Hepatic stellate cell (primary cell): Measurements from ENCODE around the gene LRRC4C.
"Not testable (repeated sequence)": the region's sequence is repeated elsewhere in the genome, so short reads cannot be mapped to it uniquely, and the experiment has no call there.

ENCODE experiments used
- DNase-seq: peaks from one replicate; pipeline ENCODE4 v3.0.0; 2011; ENCODE audit warnings: low spot score

Gene LRRC4C

DNA sequence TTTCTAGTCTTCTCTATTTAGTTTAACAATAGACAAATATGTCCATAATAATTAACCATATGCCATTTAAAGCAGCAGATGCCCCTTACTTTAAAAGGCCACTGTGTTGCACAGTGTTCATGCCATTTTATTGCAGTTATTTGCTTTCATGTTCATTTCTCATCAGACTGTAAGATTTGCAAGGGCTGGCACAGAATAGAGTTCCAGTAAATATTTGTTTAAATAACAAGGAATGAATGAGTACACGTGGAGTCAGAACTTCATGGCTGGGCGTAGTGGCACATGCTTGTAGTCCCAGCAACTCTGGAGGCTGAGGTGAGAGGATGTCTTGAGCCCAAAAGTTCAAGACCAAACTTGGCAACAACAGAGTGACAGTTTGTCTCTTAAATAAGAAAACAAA is 1228.6 kb downstream of the LRRC4C start:
- no peak for DNase-seq

DNA sequence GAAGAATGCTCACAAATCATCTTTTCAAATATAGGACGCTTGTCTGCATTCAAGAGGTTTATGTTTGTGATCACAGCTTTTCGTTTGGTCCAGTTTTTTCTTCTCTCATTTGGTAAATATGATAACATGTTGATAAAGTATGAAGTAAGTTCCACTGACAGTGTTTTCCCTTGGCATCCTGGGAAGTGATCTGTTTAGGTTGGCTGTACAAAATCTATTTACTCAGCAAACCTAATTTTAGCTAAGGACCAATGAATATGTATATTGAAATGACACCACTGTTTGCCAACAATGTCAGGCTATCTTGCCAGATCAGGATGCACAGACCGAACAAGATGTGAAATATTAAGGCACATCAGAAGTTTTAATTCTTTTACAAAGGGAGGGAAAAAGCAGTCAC is 1230.8 kb downstream of the LRRC4C start:
- no peak for DNase-seq

DNA sequence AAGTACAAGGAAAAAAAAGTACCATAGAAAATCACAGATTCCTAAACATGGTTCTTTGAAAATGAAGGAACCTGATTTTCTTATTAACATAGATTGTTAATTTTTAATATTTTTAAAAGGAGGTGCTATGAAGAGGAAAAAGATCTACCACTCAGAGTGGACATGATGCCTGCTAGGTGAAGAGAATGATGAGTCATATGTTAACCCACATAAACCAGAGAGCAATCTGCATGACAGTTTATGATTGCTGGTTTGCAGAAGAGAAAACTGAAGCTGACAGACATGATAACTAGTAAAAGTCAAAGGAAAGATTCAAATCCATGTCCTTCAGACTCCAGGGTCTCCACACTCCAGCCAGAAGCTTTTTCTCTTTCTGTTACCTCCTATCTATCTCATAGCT is 1231.7 kb downstream of the LRRC4C start:
- DNase-seq = no peak

DNA sequence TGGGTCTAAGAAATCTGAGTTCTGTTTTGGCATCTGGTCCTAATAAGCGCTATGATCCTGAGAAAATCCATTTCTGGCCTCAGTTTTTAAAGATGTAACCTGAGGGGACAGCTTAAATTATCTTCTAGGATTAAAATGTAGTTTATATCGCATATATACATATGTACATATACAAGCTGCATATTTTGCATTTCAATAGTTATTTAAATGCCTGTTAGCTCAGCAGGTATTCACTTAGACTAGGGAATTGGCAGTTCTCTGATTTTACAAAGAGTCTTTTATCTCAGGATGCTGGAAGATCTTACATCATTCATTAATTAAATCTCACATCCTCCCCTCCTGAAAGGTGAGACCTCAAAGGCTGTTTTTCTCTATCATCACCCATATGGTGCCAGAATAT is 1232.8 kb downstream of the LRRC4C start:
- DNase-seq = no peak

DNA sequence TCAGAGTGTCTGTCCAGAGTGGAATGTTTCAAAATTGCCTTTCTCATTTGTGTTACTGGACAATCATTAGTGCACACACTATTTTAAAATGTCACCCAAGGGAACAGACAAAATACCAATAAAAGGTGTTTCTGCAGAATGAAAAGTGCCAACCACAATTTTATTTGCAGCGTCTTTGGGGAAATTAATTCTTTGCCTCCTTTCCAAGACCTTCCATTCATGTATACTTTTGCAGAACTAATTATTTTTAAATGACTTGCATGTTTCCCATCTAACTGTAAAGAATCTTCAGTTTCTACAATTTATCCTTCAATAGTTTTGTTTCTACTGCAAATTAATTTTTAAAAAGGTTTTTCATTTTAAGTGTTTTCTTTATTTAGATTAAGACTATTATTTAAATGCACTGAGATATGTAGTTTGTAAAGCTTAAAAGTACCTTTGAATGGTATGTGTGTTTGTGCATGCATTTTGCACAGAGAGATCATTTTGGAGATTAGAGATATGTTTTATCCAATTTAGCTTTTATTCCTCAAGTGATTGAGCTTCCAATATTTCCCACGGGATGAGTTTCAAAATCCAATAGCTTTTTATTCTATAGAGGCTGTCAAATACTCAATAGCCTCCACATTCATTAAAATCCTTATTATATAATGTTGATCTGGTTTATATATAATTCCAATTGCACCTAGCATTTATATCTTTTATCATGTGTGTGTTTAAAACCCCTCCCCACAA is 1235.7 kb downstream of the LRRC4C start:
- DNase-seq = no peak

DNA sequence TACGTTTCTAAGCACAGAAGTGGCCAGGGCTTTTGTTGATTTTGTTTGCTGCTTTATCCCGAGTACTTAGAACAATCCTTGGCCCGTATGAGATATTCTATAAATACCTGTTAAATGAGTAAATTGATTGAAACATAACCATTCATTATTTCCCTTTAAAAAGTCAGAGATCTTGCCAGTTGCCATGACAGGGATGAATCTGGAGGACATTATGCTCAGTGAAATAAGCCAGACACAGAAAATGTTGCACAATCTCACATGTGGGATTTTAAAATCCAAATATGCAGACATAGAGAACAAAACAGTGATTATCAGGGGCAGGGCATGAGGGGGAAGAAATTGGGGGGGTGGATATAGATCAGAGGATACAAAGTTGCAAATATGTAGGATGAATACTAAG is 1240.1 kb downstream of the LRRC4C start:
- no peak for DNase-seq

DNA sequence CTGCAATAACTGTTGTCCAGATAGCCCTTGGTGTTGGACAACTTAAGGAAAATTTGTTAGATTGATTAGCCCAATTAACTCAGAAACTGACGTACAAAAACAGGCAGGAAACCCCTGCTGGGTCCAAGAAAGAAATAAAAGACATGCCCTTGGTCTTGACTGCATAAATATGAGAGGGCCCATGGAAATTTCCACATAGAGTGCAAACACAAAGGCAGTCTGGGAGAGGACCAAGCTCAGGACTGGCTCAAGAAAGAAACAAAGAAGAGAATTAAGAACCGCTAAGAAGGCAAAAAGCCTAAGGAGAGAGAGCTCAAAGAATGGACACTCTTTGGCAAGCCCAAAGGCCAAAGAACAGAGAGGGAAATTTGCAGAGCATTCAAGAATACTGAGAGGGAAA is 1243.9 kb downstream of the LRRC4C start:
- DNase-seq = no peak

DNA sequence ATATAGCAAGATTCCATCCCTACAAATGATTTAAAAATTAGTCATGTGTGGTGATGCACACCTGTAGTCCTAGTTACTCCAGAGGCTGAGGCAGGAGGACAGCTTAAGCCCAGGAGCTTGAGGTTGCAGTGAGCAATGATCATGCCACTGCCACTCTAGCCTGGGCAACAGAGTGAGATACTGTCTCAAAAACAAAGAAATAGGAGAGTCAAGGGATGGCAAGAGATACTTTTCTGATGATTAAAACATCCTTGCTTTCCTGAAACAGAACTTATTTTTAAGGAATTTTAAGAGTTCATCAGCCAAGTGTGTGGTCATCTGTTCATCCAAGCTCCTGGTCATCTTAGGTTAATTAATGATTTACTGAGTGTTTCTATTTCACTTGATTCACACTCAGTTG is 1252.0 kb downstream of the LRRC4C start:
- no peak for DNase-seq

DNA sequence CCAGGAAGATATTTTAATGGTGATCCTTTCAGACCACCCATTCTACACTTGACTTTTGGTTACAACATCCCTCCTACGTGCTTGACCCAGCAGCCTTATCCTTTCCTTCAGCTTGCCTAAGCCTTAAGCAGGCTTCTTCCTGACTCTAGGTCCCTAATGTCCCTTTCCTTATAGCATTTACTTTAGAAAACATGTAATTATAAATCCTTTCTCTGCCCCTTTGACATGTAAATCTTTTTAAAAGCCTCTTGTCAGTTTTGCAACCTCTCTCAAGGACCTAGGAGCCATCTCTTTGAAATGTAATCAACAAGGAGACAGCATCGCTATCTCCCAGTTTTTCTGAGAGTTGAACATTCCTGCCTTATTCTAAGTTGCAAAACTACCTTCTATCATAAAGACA is 1255.2 kb downstream of the LRRC4C start:
- no peak for DNase-seq

DNA sequence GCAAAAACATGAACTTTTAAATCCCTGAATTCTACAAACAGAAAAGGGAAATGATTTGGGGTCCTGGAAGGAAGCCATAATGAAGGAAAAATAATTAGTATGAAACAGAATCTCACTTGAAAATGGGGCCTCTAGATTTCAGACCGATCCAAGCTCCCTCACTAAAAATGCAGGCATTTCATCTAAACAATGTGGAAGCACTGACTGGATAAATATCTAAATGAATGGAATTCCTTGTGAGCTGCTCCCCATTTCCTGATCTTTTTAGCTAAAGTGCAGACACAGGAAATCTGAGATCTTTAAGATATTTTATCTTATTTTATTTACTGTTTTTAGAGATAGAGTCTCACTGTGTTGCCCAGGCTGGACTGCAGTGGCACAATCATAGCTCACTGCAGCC is 1255.8 kb downstream of the LRRC4C start:
- DNase-seq = no peak

DNA sequence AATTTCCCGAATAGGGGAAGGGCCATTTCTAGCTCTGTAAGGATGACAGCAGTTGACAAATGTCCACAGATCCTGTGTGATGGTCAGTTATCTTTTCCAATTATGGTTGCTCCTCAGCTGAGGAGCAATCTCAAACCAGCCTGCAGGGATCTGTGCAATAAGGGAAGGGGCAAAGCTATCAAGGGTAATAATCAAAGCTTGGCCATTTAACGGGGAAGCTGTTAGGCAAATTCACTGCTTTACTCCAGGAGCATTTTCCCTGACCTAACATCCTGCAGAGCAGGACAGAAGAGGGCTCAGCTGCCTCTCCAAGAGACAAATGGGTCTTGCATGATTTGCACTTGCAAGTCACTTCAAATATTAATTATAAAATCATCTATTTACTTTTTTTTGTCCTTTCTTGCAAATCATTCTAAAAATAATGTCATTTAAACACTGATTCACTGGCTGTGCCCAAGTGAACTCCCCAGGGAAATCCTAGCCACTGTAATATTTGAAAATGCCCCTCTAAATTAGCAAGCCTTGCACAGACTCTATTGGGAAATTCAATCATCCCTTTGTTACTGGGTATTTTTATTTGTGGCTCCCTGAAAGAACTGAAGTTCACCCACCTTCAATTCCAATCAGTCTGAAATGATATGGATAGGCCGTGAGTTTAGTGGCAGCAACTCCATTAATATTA is 1256.7 kb downstream of the LRRC4C start:
- no peak for DNase-seq

DNA sequence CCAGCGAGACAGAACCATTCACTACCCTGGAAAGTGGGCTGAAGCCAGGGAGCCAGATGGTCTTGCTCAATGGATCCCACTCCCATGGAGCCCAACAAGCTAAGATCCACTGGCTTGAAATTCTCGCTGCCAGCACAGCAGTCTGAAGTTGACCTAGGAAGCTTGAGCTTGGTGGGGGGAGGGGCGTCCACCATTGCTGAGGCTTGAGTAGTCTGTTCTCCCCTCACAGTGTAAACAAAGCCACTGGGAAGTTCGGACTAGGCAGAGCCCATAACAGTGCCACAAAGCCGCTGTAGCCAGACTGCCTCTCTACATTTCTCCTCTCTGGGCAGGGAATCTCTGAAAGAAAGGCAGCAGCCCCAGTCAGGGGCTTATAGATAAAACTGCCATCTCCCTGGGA is 1266.9 kb downstream of the LRRC4C start:
- DNase-seq = not testable (repeated sequence)

DNA sequence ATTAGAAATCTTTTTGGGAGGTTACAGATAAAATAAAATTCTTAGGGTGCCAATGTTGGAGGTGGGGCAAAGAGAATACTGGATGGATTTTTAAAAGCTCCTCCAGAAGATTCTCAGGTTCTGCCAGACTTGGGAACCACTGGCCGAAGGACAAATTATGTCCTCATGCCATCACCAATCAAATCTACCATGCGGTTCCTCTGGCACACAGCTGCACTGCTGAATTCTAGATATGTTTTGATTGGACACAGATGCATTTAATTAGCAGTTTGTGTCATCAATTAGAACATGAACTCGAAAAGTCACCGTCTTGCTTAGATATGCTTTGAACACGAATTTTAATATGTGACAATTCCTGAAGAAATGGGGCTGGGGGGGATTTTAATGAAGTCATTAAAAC is 1269.2 kb downstream of the LRRC4C start:
- DNase-seq = no peak

DNA sequence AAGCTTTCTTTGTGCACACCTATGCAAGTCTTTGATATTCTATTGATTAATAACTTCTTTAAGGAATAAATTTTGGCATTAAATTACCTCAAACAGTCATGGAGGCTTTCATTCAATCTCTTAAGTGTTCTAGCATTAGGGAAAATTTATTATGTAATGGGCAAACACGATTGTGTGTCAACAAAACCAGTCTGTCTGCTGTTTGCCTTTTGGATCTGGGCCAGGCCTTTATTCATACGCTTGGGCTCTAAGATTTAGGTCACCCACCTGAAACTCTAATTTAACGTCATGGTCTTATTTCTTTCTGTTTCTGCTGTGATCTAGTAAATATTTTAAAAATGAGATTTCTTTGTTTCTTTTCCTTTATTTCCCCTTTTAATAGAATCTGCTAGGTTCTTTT is 1270.6 kb downstream of the LRRC4C start:
- DNase-seq = no peak

DNA sequence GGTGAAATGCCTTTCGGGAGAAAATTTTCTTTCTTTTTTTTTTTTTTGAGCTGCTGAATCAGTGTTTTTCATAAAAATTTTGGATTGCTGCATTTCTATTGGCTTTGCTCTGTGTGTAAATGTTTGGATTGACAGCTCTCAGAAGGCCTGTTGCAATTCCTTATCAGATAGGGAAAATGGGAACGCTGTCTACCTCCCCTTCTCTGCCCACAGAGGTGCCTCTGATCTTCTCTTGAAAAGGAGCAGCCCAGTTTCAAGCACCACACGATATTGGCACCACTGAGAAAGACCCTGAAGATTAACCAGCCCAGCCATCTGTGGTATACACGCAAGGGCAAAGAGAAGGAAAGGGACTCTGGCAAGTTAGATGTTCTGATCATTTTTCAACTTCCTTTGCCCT is 1272.2 kb downstream of the LRRC4C start:
- no peak for DNase-seq

DNA sequence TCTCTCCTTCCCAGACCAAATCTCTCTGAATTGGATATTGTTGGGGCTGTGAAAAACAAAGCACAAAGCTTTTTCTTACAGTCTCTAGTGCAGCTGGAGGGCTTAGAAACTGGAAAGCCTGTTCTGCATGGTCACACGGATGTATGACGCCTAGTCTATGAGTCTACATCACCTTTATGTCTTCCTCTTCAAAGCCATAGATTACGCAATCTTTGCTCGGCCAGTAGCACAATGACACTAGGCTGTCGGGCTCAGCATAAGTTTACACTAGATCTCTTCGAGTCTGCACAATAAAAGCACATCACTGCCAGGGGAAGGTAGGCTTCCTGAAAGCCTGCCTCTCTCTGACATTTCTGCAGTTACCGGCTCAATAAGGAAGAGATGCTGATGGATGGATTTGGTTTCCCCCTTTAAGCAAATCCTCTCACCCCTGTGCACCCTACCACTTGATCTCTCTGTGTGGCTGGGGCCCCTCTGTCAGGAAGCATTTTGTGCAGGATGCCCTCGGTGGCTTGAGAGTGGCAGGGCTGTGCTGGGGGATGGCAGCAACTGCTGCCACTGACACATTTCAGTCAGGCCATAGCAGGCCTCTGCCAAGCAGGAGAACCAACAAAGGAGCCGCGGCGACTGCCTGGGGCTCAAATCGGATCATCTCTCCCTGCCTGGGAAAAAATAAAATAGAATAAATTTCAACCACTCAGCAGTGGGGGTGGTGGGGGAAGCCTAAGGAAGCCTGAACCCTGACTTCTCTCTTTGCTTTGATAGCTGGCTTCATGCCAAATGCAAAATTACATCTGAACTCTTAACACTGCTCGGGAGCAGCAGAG is 1272.8 kb downstream of the LRRC4C start:
- DNase-seq = no peak

DNA sequence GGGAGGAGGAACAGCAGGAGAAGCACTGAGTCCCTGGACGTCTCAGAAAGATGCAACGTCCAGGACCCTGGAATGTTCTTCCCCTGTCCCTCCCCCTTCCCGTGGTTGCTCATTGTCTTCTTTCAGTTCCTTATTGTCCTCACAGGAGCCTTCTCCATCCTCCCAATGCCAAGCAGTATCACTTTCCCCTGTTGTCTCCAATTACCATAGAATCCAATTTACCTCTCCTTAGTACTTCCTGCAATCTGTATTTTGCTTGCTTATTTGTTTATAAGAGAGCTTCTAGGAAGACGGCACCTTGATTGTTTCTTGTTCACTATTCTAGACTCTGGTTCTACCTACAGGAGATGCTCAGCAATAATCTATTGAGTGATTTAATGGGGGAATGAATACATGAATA is 1273.7 kb downstream of the LRRC4C start:
- no peak for DNase-seq

DNA sequence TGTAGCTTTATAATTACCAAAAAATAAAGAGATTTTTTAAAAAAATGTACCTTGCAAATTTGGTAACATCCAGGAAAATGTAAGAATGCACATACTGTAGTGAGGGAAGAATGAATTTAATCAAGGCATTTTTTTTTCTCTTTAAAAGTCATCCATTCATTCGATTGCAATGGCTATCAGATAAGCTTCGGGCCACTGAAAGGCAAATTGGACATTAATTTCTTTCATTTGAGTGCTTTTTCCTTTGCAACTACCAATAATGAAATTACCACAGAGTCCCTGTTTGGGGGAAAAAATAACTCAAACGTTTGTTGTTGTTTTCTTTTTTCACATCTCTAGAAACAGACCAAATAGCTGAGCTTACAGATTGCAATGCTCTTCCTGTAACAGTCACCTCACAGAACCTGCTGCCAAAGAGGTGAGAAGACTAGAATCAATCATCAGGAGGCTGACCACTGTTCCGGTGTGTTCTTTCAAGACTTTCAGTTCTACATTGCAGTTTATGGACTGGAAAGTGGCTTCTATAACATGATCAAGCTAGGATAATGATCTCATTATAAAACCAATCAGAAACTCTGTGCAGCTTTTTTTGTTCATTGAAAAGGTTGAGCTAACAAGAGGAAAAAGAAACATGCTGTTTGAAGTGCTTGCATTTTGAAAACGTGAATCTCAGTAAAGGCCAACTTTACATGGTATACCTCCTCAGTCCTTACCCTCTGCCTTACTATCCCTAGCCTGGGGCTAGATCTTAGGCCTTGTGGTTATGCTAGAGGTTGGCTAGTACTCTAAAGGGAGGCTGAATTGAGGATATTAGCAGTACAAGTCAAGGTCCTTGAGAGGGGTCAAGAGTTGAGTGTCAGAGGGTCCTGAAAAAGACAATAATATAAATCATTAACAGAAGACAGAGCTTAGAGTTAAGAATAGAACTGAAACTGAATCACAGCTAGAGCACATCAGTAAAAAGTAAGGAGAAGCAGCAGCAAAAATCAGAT is 1276.1 kb downstream of the LRRC4C start:
- no peak for DNase-seq

DNA sequence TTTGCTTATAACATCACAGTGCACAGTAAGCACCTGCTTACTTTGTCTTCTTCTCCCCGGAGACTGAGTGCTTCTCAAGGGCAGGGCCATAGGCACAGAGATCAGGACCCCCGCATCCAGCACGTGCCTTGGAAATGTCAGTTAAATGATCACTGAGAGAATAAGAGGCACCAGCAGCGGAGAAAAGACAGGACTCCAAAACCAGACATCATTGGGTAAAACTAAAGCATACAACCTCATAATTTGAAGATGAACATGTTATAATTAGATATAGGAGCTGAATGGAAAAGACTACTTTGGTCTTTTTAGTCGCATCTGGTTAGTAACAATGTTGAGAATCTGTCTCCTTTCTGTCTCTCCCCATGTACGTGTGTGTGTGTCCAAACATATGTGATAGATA is 1279.9 kb downstream of the LRRC4C start:
- DNase-seq = no peak

DNA sequence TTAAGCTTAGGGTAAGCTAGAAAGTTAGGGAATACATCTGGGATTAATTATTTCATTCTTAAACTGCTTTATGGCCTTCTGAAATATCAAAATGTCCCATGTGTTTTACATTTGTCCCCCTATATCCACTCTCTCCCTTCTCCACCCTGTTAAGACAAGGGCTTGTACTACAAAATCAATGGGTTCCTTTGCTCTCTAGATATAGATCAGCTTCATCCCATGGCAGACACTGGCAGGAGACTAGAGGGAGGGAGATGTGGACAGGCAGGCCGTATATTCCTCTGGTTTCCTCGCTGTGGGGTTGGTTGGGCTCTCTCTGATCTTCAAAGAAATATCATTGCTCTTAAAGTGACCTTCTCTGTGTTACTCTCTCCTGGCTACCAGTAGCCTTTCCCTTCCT is 1281.0 kb downstream of the LRRC4C start:
- DNase-seq = no peak

DNA sequence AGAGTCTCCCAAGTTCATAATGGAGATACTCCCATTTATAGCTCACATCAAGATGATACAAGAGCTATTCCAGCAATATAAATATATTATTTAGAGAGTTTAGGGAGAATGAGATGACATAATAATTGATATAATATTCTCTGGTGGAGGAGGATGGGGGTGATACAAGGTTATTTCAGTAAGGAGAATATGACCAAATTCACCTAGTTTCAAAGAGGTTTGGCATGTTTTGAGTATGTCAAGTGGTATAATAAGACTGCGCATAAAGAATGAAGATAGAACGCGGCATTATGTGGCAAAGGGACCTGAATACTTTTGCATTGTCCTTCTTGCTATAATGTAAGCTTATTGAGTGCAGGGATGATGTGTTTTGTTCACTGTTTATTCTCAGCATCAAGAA is 1283.5 kb downstream of the LRRC4C start:
- no peak for DNase-seq

DNA sequence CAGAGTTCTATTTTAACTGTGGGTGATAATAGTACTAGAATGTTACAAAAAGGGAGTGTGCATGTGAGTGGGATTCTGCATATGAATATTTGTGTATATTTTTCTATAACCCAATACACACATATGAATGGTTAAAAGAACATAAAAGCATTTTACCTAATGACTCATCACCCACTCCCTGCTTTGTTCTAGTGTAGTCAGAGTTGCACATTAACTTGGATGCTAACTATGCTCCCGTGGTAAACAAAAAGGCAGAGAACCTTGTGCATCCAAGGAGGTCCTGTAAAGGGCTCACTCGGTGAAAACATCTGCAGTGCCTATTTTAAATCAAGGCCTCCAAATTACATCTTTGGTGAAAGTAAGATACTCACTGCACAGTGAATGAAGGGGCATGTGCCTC is 1289.4 kb downstream of the LRRC4C start:
- no peak for DNase-seq
